Mammary epithelial cell (primary cell): ENCODE data around the gene MRM3.

ENCODE experiments used
- EZH2 ChIP-seq: IDR thresholded peaks from 2 replicates; pipeline ENCODE4 v1.6.1; 2012; ENCODE audit warnings: low read length, inconsistent platforms, borderline replicate concordance
- TF ChIP-seq, protein P1 (sequence below), 2 donors: IDR thresholded peaks in 1 of 2; conservative IDR thresholded peaks in 1 of 2; 2 replicates each; pipeline ENCODE4 v1.5.1; 2011 to 2012; ENCODE audit warnings: inconsistent platforms in 2 of 2, low read length in 2 of 2, mild to moderate bottlenecking in 2 of 2, control low read depth in 1 of 2, low read depth in 1 of 2; ENCODE audit not compliant: insufficient read depth in 1 of 2; ENCODE audit errors: extremely low read depth in 1 of 2

DNA sequence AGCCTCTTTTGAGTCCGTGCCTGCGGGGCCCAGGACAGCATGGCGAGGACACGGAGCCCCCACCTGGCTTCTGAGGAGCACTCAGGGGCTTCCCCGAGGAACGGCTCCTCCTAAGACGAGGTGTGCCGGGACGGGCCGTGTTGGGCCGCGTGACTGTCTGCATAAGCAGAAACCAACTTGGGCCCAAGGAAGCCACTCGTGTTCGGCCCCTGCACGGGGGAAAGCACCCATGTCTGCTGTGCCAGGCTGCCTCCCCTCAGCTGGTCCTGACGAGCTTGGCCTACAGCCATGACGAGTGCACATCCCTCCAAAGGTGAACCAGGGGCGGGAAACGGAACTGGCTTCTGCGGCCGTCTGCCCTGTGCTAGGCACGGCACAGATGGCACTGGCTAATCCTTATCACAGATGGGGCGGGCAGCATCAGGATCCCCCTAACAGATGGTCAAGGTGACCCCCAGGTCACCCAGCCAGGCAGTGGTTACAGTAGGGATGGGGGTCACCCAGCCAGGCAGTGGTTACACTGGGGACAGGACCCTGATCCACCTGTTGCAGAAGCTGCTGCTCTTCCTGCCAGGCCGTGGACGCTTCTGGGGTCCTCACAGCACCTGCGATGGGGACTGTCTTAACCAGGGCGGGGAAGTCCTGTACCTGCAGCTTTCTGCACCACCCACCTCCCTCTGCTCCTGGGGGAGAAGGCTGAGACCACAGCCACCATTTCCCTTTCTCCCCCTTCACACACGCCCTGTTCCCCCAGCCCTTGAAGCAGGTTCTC, 25.6 kb downstream of the MRM3 start:
- no peak for TF ChIP-seq EZH2
- TF ChIP-seq, protein P1, sequence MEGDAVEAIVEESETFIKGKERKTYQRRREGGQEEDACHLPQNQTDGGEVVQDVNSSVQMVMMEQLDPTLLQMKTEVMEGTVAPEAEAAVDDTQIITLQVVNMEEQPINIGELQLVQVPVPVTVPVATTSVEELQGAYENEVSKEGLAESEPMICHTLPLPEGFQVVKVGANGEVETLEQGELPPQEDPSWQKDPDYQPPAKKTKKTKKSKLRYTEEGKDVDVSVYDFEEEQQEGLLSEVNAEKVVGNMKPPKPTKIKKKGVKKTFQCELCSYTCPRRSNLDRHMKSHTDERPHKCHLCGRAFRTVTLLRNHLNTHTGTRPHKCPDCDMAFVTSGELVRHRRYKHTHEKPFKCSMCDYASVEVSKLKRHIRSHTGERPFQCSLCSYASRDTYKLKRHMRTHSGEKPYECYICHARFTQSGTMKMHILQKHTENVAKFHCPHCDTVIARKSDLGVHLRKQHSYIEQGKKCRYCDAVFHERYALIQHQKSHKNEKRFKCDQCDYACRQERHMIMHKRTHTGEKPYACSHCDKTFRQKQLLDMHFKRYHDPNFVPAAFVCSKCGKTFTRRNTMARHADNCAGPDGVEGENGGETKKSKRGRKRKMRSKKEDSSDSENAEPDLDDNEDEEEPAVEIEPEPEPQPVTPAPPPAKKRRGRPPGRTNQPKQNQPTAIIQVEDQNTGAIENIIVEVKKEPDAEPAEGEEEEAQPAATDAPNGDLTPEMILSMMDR (conservative IDR thresholded peaks at IDR 0.05 in 1 of 2, IDR thresholded peaks at IDR 0.05 in 1 of 2; ENCODE audit: extremely low read depth in 1 of 2, insufficient read depth in 1 of 2, low read depth in 1 of 2, low read length in 2 of 2) = no peak
